ENCODE results near the gene TRPV4.

The TRPV4 gene

DNA sequence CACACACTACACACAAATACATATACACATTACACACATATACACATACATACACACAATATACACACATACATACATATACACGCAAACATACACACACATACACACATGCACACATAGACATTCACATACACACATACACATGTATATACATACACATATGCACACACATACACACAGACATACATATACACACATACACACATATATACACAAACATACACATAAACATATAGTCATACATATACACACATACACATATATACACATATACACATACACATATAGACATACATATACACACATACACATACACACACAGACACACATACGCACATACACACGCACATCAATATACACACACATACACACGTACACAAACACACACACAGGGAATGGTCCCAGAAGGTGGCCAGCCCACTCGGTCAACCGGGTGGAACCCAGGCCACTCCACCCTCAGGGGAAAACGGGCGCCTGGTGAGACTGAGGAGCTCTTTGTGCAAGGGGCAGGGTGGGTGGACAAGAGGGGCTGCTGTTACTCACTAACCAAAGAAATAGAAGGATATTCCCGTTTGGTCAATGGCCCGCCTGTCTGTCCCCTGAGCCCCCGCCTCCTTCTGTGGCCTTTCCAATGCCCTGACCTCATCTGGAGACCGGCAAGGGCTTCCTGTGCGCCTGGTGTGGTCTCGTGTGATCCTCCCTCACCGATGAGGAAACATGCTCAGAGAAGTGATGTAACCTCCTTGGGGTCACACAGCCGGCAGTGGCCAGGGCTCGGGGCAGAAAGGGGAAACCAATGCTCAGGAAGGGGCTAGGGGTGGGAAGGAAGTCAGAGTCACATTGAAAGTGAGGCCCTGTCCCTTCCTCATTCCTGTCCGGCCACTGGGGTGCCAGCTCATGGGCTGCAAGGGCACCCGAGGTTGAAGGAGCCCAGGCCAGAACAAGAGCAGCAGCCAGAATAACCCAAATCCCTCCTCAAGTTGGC is 5.3 kb downstream of the TRPV4 start:
- no peak for DNase-seq (ENCODE audit: low spot score)

- no peak for DNase-seq (ENCODE audit: low spot score)
Measured at GRCh38 chr12:109827080-109827479, 6.1 kb downstream of the TRPV4 start.

DNA sequence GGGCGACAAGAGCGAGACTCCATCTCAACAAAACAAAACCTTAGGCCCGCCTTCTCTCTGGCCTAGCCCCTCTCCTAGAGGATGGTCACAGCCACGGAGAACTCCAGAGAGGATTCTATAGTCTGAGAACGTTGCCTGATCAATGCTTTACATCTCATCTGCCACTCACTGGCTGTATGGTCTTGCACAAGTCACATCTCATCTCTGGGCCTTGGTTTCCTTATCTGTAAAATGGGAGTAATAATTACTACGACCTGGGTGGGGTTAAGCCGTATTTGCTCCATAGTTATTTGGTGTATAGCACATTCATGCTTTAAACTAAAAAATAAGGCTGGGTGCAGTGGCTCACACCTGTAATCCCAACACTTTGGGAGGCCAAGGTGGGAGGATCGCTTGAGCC is 8.5 kb downstream of the TRPV4 start:
- DNase-seq (ENCODE audit: low spot score), result no peak

DNA sequence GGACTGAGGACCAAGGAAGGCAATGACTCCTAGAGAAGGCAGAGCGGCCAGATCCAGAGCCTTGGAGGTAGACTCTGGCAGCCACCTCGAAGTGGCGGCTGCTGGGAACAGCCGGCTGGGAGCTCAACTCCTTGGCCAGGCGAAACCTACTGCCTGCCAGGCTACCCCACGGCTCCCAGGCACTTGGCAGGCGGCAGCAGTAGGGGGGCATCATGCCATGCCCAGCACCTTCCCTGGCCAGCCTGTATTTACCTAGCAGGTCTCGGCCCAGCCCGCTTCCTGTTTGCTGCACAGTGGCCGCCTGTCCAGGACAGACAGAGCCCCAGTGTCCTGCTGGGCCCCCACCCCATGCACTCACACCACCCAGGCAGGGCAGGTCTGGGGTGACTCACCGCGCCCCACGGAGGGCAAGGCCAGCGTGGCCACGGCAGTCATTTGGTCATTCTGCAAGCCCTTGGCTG is 10.2 kb downstream of the TRPV4 start:
- peak; percentile 74 for DNase-seq (ENCODE audit: low spot score)

GRCh38 chr12:109822416-109822815 is 10.8 kb downstream of the TRPV4 start:
- DNase-seq (ENCODE audit: low spot score), result no peak

DNA sequence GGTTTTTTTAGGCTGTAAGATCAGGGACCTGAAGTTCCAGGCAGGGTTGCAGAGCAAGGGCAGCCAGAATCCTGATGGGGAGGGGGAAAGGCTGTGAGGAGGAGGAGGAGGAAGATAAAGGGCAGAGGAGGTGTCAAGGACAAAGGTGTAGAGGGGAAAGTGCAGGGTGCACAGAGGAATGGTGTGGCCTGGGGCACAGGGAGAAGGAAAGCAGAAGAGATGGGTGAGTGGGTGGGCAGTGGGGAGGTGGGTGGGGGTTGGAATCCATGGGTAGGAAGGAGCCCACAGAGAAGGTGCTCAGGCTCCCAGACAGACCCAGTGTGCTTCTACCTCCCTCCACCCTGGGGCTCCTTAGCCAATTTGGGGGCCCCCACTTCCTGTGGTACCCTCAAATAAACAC is 11.2 kb downstream of the TRPV4 start:
- DNase-seq (ENCODE audit: low spot score), result no peak

DNA sequence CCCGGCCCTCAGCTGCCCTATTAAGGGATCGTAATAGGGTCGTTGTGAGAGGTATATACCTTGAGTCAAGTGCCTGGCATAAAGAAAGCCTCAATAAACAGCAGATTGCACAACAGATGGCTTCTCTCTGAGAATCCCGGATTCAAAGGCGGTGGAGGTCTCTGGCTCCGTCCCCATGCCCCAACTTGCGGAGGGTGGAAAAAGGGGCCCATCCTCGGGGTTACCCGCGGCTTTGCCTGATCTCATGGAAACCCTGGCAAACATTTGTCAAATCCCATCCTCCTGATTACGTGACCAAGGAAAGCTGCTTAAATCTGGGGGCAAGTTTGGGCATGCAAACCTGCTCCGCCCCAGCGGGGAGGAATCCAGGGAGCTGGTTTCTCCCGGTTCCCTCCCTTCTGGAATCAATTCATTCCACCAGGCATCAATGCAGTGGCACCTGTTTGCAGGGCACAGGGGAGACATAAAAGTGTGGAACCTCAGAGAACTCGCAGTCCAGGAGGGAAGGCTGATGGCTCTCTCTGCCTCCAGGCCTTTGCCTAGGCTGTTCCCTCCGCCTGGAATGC is 12.3 kb downstream of the TRPV4 start:
- DNase-seq (ENCODE audit: low spot score), result peak; percentile 69

GRCh38 chr12:109818905-109819500 is 14.2 kb downstream of the TRPV4 start:
- peak; percentile 30 for DNase-seq (ENCODE audit: low spot score)

DNA sequence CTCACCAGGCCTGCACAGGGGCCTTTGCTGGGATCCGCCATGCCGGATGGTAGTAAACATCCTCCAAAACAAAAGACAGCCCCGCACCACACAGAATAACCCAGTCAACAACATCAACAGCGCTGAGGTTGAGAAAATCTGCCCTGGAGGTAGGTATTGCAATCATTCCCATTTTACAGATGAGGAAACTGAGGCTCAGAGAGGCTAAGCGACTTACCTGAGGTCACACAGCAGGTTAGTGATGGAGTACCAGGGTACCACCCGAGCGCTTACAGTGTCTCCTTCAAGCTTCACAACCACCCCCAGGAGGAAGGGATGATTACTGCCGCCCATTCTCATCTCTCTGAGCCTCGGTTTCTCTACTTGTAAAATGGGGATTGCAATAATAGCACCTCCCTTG is 14.9 kb downstream of the TRPV4 start:
- DNase-seq (ENCODE audit: low spot score), result no peak

DNA sequence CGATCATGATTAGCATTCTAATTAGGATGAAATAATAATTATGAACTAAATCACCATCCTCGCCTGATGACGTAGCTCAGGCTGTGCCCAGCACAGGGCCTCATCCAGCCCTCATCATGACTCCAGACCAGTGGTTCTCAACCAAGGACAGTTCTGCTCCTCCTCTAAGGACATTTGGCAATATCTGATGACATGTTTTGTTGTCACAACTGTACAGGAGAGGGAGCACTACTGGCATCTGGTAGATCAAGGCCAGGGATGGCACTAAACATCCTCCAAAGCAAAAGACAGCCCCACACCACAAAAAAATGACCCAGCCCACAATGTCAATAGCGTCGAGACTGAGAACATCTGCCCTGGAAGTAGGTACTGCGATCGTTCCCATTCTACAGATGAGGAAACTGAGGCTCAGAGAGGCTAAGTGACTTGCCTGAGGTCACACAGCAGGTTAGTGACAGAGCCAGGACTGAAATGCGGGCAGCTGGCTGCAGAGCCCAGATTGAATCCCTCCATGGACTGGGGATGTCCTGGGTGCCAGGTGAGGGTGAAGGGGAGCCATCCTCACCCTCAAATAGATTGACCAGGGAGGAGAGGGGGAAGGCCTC is 15.5 kb downstream of the TRPV4 start:
- DNase-seq (ENCODE audit: low spot score), result no peak

DNA sequence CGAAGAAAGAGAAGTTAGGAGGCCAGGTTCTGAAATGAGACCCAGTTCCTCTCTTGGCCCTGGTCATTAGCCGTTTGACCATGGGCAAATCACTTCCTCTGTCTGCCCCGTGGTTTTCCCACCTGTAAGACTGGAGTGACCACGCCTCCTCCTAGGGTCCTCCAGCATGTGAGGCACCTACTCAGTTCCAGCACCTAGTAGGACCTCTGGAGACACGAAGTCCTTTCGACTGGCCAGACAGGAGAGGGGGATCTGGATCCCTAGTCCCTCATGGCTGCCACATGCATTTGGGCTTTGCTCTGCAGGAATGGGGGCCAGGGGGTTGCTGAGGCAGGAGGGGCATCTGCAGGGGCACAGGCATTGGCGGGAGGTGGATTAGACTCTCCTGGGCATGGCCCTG is 16.3 kb downstream of the TRPV4 start:
- no peak for DNase-seq (ENCODE audit: low spot score)

DNA sequence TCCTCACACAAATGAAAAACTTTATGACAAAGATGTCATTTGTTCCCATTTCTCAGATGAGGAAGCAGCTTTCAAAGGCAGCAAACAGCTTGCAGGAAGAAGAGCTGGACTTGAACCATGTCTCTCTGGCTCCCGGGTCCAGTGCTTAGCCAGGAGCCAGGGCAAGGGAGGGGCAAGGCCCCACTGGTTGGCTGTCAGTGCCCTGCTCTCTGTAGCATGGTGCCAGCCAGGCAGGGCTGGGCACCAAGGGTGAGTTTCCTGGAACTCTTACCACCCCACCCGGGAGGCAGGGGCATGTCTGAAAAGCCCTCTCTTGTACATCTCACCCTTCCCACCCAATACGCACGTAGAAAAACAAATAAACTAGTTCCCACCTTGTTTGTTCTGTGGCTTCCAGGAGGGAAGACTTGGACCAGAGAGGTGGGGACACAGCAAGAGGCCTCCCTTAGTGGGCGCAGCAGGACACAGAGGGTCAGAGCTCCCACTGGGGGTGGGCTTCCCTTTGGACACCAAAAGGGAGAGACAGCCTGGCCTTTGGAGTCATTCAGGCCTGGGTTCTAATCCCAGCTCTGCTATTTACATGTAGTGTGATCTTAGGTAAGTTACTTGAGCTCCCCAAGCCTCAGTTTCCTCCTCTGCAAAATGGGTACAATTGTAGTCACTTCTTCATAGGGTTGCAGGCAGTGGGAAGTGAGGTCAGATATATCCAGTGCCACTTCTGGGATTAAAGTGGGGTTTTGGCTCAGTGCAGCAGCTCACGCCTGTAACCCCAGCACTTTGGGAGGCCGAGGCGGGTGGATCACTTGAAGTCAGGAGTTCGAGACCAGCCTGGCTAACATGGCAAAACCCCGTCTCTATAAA is 17.2 kb downstream of the TRPV4 start:
- no peak for DNase-seq (ENCODE audit: low spot score)

GRCh38 chr12:109815225-109815624 is 18.0 kb downstream of the TRPV4 start:
- no peak for DNase-seq (ENCODE audit: low spot score)

DNA sequence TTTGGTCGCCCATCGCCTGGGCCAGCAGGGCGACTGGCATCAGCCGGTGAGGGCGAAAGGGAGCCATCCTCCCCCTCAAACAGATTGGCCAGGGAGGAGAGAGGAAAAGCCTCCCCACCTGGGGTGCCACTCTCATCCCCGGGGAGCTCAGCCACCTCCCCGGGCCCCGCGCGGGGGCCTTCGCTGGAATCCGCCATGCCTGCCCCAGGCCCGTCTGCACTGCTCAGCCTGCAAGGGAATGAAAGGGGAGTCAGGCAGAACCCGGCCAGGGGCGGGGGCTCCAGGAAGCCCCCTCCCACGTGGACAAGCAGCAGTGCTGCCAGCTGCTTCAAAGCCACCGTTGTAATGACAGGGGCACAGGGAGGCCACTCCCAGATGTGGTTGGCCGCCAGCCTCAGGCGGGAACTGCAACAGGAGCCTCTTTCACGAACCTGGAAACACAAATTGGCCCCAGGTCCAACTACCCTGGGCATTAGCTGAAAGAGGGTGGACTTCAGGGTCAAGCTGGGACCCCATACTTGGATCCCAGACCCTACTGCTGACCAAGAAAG is 18.5 kb downstream of the TRPV4 start:
- no peak for DNase-seq (ENCODE audit: low spot score)

- no peak for DNase-seq (ENCODE audit: low spot score)
Measured at GRCh38 chr12:109813810-109814416, 19.3 kb downstream of the TRPV4 start.

GRCh38 chr12:109811624-109811995 is 21.6 kb downstream of the TRPV4 start:
- no peak for DNase-seq (ENCODE audit: low spot score)

DNA sequence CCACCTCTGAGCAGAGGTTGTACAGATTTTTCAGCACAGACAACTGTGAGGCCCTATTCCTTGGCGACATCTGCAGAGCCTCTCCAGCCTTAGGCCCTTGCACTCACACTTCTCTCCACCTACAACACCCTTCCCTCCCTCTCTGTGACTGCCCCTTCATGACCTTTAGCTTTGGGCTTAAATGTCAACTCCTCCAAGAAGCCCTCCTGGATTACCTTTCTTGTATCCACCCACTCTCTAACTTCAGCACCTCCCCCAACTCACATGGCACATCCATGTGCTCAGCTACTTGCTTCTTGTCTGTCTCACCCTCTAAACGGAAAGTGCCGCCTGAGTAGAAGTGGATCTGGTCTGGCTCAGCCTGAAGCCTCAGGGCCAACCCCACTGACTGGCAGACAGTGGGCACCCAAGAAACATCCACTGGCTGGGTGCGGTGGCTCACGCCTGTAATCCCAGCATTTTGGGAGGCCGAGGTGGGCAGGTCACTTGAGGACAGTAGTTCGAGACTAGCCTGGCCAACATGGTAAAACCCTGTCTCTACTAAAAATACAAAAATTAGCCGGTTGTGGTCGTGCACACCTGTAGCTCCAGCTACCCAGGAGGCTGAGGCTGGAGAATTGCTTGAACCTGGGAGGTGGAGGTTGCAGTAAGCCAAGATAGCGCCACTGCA is 22.1 kb downstream of the TRPV4 start:
- no peak for DNase-seq (ENCODE audit: low spot score)

GRCh38 chr12:109808876-109809646 is 24.1 kb downstream of the TRPV4 start:
- DNase-seq (ENCODE audit: low spot score), result no peak

GRCh38 chr12:109807954-109808643 is 25.1 kb downstream of the TRPV4 start:
- no peak for DNase-seq (ENCODE audit: low spot score)

Measured in SW480 (cell line).